ENCODE measurements around the gene RUNDC1.
"Not testable (repeated sequence)": the region's sequence is repeated elsewhere in the genome, so short reads cannot be mapped to it uniquely, and the experiment has no call there.

Gene RUNDC1

DNA sequence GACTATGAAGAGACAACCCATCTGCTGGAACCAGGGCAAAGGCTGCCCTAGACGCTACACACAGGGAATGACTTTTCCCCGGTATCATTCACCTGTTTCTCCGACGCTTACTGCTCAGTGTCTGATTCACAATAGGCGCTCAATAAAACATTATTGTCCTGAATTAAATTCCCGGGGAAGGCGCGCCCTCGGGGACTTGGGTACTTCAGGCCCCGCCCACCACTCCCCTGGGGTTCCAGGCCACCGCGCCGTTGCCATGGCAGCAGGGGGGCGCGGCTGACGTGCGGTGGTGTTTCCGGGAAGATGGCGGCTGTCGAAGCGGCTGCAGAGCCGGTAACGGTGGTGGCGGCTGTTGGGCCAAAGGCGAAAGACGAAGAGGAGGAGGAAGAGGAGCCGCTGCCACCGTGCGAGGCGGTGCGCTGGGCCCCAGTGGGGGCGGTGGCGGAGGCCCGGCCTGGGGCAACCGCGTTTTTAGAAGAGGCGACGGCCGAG lies at the start of gene RUNDC1:
Gene RUNDC1 (plus strand): TSS at position 292 of the 492 bp plus-strand sequence. CDS start 12 bp downstream, at position 304.
- DNase-seq: peak; percentile 54

DNA sequence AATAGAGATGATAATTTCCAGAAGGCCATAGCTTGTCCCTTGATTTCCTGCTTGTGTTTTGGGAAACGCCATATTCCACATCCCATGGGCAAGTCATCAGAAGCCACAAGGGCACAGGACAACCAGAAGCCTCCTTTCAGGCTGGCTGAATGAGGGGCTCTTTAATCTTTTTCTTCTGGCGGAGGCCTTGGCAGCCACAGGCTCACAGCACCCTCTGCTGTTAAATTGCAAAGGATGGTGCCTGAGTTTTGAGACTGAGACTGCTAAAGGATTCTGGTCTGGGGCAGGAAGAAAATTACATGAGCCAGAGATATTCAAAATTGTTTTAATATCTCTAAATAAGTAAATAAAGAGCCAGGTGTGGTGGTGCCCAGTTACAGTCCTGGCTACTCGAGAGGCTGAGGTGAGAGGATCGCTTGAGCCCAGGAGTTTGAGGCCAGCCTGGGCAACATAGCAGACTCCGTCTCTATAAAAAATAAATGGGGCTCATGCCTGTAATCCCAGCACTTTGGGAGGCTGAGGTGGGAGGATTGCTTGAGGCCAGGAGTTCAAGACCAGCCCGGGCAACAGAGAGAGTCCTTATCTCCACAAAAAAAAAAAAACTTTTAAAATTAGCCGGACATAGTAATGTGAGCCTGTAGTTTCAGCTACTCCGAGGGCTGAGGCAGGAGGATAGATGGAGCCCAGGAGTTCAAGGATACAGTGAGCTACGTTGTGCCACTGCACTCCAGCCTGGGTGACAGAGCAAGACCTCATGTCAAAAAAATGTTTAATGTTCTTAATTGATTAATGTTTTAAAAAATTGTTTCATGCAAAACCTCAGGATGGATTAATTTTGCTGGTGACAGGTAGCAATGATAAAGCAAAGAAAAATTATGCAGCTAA lies 42.4 kb upstream of the RUNDC1 start:
- no peak for DNase-seq

DNA sequence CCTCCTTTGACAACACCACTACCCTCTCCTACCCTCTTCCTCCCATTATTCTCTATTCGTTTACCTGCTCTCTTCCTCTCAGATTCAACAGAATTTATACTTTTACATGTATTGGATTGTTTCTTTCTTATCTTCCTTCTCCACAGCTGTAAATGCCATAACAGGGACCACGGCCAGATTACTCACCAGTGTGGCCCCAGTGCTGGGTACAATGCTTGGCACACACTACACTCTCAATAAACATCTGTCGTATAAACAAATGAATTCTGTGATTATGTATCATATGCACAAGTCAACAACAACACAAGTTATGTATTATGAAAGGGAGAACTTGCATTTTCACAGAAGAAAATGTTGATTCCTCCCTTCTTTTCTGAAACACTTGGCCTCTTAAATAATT lies 36.2 kb upstream of the RUNDC1 start:
- DNase-seq: no peak

DNA sequence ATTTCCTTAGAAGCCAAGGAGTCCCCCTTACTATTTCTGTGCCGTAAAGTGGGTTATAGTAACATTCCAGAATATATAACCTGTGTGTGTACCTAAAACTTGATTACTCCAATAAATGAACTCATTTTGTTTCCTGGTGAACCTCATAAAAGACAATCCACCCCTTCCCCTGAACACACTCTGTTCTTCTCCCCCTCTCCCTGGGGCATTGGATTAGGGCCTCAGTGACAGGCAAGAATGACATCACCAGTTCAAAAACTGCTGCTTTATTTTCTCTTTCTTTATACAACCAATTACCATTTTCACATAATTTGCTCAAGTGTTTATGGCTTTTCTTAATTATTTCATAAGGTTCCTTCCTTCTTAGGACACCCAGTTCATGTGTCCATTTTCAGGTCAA lies 33.6 kb upstream of the RUNDC1 start:
- no peak for DNase-seq

DNA sequence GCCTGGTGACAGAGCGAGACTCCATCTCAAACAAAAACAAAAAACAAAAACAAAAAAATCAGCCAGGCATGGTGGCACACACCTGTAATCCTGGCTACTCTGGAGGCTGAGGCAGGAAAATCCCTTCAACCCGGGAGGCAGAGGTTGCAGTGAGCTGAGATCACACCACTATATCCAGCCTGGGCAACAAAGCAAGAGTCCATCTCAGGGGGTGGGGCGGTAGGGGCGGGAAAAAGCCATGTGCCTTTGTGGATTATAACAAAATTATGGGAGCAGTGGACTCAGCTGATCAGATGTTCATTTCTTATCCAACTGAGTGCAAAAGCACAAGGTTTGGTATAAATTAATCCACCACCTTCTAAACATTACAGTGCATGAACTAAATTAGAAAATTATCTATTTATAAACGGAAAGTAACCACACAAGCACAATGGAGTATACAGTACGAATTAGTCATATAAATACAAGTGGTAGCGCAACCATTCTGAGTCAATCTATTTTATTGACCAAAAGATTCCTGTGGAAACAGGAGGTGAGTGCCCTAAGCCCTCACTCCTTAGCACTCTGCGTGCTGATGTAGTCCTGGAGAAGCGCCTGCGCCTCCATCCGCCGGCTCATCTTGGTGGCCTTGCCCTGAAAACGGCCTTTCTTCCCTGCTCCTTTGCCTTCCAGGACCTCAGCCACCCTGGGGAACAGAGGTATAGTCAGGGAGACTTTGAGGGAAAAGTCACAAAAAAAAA lies 30.2 kb upstream of the RUNDC1 start:
- DNase-seq: no peak

DNA sequence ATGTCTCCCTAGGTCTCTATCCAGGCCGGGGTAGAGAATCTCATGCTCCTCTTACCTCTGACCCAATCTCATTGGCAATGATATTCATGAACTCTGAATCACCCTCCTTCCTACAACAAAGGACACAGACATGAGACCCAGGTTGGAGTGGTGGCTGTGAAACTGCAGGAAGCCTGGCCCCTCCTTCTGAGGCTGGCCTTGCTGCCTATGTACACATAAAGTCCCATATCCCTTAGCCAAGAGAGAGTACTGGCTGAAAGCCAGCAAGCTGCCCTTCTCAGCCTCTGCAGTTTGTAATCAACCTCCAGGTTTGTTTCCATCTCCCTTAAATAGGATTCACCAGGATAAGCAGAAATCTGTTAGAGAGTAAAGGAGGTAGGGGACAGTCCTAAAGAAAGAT lies 26.7 kb upstream of the RUNDC1 start:
- no peak for DNase-seq

DNA sequence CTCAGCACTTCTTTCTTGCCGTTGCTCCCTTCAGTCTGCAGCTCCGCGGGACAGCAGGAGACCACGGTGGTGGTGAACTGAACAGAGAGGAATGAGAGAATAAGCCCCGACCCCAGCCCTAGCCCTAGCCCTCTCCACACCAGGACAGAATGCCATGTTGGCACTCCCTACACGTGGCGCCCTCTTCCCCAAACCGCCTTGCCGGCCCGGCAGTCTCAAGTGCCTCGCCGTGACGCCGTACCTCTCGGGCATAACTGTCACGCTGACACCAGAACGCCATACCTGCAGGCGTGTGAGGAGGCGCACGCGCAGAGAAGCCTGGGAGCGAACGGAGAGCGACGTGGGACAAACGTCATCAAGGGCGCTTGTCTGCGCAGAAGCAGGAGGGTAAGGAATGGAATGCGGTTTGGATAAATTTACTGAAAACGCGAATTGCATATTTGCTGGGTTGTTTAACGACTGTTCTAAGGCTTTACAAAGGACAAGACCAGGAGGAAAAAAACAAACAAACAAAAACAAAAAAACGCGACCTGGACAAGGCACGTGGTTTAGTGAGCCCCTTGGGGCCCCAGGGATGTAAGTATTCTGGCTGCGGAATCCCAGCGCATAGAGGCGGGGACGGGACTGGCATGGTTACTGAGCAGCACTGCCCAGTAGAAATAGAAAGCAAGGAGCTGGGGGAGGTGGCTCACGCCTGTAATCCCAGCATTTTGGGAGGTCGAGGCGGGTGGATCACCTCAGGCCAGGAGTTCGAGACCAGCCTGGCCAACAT lies 16.0 kb upstream of the RUNDC1 start, which contains the start of gene AARSD1:
Gene AARSD1 (minus strand): TSS at position 294 of the 772 bp plus-strand sequence. CDS start 14 bp downstream, at position 280.
- peak; percentile 81 for DNase-seq

DNA sequence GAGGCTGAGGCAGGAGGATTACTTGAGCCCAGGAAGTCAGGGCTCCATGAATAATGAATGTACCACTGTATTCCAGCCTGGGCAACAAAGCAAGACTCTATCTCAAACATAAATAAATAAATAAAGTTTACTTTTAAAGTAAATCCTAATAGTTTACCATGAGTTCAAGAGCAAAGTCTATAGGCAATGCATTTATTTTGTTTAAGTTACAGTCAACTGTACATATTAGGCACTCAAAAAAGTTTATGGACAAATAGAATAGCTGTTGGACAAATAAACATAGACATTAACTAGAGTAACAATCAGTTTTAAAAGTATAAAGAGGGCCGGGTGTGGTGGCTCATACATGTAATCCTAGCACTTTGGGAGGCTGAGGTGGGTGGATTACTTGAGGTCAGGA lies 12.4 kb upstream of the RUNDC1 start:
- DNase-seq: no peak

DNA sequence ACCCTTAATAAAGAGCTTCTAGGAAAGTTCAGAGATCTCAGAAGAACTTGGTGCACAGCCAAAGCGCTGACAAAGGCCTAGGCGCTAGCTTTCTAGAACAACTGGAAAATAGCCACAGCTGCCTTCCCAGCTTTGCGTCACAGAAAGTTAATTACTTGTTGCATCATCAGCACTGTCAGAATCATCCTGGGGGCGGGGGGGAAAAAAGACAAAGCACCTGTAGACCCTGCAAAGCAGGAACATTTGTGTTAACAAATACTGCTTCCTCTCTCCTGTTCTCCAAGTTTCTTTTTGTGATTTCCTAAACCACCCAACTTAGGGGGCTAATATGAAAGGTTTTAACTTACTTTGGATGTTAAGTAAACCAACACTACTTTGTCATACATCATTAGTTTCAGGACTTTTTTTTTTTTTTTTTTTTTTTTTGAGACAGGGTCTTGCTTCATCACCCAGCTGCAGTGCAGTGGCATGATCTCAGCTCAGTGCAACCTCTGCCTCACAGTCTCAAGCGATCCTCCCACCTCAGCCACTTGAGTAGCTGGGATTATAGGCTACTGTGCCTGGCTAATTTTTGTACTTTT lies 11.3 kb upstream of the RUNDC1 start:
- peak; percentile 73 for DNase-seq

DNA sequence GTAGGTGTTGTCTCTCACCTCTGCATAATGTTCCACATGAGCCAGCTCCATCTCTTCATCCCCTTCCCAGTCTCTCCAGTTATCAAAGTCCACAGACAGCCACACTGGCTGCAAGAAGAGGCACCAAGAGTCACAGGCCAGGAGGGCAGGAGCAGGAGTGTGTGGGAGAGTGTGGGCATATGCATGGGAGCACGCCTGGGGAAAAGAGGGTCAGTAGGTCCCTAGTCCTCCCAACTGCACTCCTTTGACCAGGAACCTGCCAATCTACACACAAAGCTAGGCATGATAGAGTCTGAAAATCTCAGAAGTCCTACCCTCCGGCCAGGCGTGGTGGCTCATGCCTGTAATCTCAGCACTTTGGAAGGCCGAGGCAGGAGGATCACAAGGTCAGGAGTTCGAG lies 8.8 kb upstream of the RUNDC1 start:
- no peak for DNase-seq

DNA sequence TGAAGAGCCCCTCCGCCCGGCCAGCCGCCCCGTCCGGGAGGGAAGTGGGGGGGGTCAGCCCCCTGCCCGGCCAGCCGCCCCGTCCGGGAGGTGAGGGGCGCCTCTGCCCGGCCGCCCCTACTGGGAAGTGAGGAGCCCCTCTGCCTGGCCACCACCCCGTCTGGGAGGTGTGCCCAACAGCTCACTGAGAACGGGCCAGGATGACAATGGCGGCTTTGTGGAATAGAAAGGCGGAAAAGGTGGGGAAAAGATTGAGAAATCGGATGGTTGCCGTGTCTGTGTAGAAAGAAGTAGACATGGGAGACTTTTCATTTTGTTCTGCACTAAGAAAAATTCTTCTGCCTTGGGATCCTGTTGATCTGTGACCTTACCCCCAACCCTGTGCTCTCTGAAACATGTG lies 7.0 kb upstream of the RUNDC1 start:
- not testable (repeated sequence) for DNase-seq

DNA sequence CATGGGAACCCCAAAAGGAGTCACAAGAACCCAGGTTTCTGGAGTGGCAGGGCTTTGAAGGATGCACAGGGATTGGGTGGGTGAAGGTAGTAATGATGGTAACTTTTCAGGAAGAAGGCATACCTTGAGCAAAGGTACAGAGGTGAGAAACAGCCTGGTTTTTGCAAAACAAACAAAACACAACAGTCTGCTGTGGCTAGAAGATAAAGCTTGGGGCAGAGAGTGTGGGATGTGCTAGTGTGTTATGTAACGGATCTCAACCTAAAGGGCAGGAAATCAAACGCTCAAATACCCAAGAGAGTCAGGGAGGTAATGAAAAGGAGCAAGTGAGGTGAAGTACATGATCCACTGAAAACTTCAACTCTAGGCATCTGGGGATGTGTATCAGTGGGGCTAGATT lies 5.1 kb upstream of the RUNDC1 start:
- DNase-seq: peak; percentile 7

DNA sequence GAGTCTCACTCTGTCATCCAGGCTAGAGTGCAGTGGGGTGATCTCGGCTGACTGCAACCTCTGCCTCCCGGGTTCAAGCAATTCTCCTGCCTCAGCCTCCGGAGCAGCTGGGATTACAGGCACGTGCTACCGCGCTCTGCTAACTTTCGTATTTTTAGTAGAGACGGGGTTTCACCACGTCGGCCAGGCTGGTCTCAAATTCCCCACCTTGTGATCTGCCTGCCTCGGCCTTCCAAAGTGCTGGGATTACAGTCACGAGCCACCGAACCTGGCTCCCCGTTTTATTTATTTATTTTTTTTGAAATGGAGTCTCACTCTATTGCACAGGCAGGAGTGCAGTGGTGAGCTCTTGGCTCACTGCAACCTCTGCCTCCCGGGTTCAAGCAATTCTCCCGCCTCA lies 4.7 kb upstream of the RUNDC1 start:
- not testable (repeated sequence) for DNase-seq

DNA sequence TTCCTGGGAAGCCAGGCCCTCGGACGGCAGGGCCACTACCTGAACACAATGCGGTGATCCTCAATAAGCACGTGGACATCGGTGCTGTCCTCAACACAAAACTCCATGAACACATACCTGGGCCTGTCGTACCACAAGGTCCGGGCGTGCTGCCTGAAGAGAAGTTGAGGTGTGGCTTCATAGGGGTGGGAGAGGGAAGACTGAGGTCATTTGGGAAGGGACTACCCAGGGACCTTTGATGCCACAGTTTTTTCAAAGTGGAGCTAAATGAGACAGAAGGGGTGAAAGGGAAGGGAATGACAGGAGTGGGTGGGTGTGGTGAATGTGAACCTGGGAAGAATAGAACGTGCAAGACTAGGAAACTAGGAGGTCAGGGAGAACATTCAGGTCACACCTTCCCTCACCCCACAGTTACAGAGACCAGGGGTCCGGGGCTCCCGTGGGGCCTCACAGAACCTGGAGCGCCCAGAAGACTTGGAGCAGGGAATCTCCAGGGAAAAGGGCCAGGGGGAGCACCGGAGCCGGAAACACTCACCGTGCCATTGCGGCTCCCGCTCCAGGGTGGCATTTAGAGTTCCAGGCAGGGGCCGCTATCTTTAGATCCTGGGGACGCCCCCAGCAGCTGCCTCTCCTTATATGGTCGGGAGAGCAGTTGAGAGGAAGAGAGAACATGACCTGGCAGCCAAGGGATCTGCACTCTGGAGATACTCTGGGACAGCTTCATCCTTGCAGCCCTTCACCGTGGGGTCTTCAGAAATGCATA lies 673 bp upstream of the RUNDC1 start, which contains the start of gene PTGES3L:
Gene PTGES3L (minus strand): TSS at position 570 of the 763 bp plus-strand sequence. CDS start 27 bp downstream, at position 543.
- peak; percentile 51 for DNase-seq

DNA sequence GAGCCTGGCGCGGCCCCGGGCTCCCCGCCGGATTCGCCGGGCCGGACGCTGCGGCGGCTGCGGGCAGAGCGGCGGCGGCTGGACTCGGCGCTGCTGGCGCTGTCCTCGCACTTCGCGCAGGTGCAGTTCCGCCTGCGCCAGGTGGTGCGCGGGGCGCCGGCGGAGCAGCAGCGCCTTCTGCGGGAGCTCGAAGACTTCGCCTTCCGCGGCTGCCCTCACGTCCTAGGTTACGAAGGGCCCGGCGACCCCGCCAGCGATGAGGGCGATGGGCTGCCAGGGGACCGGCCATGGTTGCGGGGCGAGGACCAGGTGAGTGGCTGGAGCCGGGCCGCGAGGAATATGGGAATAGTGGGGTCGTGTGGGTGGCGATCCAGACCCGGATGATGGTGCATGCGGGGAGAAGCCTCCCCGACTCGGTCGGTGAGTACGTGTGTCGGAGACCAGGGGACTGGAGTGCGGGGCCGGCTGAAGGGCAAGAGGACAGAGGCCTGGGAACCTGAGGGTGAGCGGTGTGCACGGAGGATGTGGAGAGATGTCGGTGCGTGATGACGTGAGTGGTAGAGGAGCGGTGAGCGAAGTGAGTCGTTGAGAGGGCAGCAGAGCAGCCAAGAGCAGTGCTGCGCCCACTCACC lies 517 bp downstream of the RUNDC1 start:
- no peak for DNase-seq

DNA sequence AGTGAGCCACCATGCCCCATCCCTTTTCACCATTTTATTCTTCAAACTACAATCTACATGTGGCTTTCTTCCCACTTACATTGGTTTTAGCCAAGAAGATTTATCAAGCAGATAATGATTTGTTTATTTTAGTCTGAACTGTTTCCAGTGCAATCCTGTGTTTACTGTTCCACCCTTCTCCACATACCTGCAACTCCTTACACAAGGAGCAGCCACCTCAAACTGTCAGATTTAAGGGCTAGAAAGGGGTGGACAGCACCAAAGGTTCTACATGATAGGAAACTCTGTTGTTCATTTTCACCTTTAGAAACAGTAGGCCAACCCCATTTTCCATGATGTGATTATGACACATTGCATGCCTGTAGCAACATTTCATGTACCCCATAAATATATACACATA lies 1.9 kb downstream of the RUNDC1 start:
- DNase-seq: no peak

DNA sequence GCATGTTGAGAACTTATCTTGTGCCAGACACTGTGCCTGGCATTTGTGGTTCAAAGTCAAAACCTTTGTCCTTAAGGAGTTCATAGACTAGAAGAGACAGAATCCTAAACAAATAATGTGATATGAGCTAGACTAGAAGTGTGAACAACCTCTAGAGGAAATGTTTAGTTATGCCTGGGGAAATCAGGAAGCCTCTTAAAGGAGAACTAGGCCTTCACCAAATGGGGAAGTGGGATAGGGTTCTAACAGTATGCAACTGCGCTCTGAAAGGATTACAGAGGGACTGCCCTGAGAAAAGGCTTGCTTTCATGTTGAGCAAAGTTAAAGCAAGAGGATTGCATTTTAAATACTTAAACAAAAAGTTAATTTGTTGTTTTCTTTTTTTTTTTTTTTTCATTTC lies 4.9 kb downstream of the RUNDC1 start:
- peak; percentile 89 for DNase-seq

DNA sequence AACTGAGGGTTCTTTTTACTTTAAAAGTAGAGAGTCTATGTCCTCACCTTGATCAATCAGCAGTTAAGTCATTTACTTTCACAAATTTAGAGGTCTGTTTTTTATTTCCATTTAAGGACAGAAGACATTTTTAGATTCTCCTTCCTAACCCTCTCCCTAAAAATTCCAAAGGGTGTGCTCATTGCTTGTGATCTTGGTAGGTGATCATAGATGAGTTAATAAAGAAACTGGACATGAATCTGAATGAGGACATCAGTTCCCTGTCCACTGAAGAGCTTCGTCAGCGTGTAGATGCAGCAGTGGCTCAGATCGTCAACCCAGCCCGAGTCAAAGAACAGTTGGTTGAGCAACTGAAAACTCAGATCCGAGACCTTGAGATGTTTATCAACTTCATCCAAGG lies 8.8 kb downstream of the RUNDC1 start:
- DNase-seq: no peak

DNA sequence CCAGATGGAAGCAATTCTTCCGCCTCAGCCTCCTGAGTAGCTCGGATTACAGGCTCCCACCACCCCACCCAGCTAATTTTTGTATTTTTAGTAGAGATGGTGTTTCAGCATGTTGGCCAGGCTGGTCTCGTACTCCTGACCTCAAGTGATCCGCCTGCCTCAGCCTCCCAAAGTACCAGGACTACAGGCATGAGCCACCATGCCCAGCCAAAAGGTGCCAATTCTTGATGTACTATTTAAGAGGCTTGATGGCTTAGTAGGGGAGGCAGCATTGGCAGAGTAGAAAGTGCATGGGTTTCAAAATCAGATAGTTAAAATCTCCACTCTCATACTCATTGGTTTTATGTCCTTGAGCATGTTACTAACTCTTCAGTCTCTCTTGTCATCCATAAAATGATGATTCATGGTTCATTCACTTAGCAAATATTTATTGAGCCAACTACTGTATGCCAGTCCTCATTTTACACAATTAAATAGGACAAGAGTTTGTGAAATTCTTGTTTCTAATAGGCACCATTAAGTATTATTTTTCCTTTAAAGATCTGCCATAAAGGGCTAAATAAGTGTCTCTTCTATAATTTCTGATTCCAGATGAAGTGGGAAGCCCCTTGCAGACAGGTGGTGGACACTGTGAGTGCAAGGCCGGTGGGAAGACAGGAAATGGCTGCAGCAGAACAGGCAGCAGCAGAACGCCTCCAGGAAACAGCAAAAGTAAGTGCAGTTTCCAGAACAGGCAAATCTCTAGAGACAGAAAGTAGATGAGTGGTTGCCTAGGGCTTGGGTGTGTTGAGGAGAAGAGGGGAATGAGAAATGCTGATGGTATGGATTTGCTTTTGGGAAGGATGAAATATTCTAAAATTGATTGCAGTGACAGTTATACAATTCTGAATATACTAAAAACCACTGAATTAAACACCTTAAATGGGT lies 9.6 kb downstream of the RUNDC1 start:
- DNase-seq: no peak

DNA sequence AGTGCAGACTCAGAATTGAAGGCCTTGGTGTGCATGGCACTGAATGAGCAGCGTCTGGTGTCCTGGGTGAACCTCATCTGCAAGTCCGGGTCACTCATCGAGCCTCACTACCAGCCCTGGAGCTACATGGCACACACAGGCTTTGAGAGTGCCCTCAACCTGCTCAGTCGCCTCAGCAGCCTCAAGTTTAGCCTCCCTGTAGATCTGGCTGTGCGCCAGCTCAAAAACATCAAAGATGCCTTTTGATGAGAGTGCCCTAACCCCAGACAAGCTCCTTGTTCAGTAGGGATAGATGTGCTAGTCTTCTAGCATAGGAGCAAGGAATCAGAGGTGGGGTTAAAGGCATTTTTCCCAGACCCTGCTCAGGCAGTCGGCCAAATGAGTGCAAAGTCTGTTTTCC lies 11.1 kb downstream of the RUNDC1 start:
- DNase-seq: no peak

All from GF-D8 (cell line).